VCaP (cell line): ENCODE data around the gene RABGGTA.
"Not testable (repeated sequence)": the region's sequence is repeated elsewhere in the genome, so short reads cannot be mapped to it uniquely, and the experiment has no call there.

Experiments
- H3K27ac ChIP-seq: fragments of 450-650 bp; 2 replicates; pipeline ENCODE4 v1.5.1; 2017
- CTCF ChIP-seq: fragments of 450-650 bp; conservative IDR thresholded peaks from 2 replicates; pipeline ENCODE4 v1.5.1; 2017; ENCODE audit warnings: mild to moderate bottlenecking, moderate library complexity

RABGGTA gene

DNA sequence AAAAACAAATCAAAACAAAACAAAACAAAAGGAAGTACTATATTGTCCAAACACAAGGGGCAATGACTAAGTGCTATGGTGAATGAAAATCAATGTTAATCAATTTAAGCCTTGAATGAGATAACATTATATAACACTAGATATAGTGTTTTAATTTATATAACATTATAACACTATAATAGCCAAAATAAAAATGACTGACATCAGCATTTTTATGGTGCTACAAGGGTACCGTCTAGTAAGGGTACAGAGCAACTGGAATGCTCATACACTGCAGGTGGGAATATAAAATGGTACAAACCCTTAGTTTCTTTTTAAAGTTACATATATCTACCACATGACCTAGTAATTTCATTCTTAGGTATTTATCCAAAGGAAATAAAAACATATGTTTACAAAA lies 44.9 kb downstream of the RABGGTA start:
- no peak for TF ChIP-seq CTCF
- no peak overlapping the region for H3K27ac ChIP-seq

DNA sequence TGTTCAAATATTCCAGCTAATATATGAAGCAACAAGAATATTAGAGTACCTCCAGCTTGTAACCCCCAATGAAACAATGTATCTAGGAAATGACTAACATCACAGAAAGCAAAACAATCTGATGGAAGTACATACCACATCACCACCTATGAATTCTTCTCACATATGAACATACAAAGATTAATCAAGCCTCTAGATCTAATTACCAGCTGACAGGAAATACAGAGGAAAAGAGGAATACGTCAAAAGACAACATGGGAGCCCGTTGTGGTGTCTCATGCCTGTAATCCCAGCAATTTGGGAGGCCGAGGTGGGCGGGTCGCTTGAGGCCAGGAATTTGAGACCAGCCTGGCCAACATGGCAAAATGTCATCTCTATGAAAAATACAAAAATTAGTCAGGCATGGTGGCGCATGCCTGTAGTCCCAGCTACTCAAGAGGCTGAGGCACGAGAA lies 46.8 kb downstream of the RABGGTA start:
- TF ChIP-seq CTCF = no peak
- no peak overlapping the region for H3K27ac ChIP-seq

GRCh38 chr14:24222987-24223386 lies 48.4 kb downstream of the RABGGTA start:
- H3K27ac ChIP-seq = not testable (repeated sequence)

GRCh38 chr14:24219521-24219920 lies 51.9 kb downstream of the RABGGTA start:
- TF ChIP-seq CTCF = no peak
- no peak overlapping the region for H3K27ac ChIP-seq

DNA sequence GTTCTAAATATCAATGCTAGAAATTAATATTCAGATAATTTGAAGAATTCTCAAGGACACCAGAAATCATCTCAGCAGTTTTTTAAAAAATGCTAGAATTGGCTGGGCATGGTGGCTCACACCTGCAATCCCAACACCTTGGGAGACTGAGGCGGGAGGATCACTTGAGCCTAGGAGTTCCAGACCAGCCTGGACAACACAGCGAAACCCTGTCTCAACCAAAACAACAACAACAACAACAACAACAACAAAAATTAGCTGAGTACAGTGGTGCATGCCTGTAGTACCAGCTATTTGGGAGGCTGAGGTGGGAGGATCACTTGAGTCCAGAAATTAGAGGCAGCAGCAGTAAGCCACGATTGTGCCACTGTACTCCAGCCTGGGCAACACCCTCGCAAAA lies 52.3 kb downstream of the RABGGTA start:
- TF ChIP-seq CTCF = no peak
- H3K27ac ChIP-seq = no peak overlapping the region

DNA sequence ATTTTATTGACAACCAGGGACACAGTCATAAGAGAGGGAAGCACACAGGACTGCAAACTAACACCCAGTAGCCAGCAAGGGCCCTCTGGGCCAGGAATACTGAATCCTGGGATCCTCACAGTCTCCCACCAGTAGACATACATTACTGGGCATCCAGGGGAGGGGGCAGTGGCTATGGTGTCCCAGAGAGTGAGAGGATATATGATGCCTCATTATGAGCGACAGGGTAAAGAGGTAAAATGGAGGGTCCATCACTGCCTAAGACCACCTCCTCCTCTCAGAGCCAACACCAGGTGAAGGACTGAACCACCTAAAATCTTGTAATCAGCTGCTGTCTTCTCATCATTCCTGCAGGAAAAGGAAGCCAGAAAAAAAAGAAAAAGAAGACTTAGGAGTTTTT lies 54.5 kb downstream of the RABGGTA start:
- H3K27ac ChIP-seq = not testable (repeated sequence)

DNA sequence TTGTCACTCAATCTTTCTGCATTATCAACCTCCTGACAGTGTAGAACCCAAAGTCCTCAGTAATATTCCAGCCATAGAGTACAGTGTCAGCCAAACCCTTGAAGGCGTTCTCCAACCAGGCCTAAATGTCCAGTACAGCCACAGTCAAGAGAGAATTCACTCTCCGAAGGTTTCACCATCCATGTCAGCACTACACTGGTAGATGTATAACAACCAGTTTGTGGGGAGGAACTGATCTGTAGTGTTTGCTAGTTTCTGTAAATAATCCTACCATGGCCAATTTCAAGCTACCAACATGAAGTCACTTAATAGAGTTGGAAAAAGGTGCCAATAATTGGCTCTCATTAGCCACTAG lies 55.1 kb downstream of the RABGGTA start:
- peak overlapping the region; percentile 86 for H3K27ac ChIP-seq
- no peak for TF ChIP-seq CTCF
